HG02938 (cell line): ENCODE measurements around the gene FBLIM1.

Source experiments
- ATAC-seq: cut with Tn5 transposase; IDR thresholded peaks from one replicate; pipeline ENCODE4 v1.9.1; 2021; ENCODE audit warnings: mild to moderate bottlenecking, moderate library complexity; ENCODE audit not compliant: unreplicated experiment

Gene FBLIM1

DNA sequence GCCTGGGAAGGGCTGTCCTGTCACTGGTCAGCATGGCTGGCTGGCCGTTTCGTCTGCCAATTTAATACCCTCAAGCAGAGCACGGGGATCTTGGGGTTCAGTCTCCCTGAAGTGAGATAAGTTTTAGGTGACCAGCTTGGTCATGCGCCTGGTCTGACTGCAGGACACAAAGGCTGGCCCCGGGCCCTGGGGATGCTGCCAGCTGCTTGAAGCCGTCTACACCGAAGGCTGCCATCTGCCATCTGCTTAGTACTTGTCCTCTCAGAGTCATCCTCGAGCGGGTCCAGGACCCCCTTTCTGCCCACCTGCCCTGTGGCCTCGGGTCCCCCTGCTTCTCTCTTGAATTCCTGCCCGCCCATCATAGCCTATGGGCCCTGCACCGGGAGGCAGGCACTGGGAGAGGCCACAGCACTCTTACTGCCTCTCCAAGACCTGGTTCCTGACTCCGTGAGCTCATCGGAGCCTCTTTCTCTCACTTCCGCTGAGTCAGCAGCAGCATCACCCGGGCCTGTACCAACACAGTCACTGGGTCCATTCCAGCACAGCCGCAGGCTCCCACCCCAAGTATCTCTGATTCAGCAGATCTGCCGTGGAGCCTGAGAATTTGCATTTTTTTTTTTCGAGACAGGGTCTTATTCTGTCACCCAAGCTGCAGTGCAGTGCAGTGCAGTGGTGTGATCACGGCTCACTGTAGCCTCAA lies 7.0 kb downstream of the FBLIM1 start:
- ATAC-seq: no peak

DNA sequence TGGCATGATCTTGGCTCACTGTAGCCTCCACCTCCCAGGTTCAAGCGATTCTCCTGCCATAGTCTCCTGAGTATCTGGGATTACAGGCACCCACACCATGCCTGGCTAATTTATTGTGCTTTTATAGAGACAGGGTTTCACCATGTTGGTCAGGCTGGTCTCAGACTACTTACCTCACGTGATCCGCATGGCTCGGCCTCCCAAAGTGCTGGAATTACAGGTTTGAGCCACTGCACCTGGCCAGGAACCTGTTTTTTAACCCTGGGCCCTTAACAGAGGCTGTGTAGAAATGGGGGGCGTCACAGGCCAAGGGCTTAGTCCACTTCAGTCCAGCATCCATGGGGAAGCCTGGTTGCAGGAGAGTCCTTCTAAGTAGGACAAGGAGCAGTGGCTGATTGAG lies 9.3 kb downstream of the FBLIM1 start:
- no peak for ATAC-seq

GRCh38 chr1:15768388-15768787 lies 9.8 kb downstream of the FBLIM1 start:
- ATAC-seq: no peak

DNA sequence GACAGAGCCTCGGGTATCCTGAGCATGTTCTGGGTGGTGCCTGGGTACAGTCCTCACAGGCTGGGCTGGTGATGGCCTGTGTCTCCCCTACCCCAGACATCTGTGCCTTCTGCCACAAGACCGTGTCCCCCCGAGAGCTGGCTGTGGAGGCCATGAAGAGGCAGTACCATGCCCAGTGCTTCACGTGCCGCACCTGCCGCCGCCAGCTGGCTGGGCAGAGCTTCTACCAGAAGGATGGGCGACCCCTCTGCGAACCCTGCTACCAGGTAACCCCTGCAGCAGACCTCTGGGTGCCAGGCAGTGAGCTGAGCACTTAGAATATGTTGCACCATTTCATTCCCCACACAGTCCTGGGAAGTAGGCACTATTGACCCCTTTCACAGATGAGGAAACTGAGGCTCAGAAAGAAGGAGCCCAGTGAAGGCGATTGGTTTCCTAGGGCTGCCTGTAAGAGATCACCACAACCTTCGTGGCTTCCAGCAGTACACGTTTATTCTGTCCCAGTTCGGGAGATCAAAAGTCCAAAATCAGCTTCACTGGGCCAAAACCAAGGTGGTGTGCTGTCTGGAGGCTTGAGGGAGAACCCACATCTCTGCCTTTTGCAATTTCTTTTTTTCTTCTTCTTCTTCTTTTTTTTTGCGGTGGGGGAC lies 11.8 kb downstream of the FBLIM1 start:
- ATAC-seq: no peak

GRCh38 chr1:15771836-15772515 lies 13.4 kb downstream of the FBLIM1 start:
- no peak for ATAC-seq

DNA sequence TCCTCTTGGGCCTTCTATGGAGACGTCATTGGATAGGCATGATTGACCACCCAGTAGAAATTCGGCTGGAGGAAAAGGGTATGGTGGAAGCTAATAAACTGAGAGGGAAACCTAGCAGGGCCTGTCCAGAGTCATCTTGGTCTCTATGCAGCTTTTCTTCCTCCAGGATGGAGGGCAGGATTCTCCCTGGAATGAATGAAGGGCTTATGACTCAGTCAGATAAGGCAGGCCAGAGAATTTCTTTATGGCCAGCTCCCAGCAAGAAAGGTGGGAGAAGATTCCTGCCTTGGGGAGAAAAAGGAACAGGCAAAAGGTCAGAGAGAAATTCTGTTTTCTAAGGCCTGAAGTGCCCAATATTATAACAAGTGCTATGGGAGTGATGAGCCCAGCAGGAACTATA lies 17.1 kb downstream of the FBLIM1 start:
- no peak for ATAC-seq

DNA sequence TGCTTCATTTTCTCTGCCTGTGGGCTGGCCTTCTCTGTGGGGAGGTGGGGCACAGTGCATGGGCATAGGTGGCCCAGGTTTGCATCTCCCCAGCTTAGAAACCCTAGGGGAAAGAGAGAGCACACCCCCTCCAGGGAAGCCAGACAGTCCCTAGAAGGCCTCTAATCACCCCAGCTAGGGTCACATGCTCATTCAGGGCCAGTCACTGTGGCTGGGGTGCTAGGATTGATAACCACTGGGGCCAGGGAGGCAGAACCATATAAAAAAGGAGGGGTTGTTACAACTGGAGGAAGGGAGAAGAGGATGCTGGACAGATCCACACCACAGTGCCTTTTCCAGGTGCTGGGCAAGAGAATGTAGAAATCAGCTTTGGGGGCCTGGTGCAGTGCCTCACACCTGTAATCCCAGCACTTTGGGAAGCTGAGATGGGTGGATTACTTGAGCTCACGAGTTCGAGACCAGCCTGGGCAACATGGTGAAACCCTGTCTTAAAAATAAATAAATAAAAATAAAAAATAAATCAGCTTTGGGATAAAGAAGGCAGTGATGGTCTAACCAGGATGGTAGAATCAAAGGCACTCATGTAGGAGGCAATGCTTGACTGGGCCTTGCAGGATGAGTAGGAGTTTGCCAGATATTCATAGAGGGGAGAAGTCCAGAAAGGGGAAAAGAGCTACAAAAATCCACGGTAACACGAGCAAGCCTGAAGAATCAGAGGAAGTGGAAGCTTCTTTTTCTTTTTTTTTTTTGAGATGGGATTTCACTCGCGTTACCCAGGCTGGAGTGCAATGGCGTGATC lies 19.5 kb downstream of the FBLIM1 start:
- ATAC-seq: no peak

GRCh38 chr1:15785683-15786082 lies 27.1 kb downstream of the FBLIM1 start:
- no peak for ATAC-seq

GRCh38 chr1:15786581-15786980 lies 28.0 kb downstream of the FBLIM1 start:
- no peak for ATAC-seq

DNA sequence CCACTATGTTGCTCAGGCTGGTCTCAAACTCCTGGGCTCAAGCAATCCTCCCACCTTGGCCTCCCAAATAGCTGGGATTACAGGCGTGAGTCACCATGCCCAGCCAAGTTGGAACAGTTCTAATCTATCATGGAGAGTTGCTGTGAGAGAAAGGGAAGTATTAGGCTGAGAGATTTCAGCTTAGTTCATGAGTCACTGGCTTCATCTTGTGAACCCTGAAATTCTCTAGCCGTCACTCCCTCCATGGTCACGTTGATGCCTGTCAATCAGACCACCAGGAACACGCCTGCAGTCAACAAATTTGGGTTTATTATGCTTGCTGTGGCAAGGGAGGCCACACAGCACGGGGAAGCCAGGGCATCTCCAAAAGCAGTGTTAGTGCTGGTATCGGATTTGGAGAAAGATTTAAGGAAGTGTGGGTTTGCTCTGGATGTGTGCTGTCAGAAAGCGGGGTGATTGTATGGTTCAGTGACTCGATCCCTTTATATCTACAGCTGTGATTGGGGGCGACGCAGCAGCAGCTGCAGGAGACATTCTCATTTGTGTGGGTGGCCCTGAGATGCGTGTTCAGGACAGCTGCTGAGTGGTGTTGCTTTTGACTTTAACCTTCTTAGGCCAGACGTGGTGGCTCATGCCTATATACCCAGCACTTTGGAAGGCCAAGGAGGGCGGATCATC lies 30.2 kb downstream of the FBLIM1 start:
- ATAC-seq: no peak

DNA sequence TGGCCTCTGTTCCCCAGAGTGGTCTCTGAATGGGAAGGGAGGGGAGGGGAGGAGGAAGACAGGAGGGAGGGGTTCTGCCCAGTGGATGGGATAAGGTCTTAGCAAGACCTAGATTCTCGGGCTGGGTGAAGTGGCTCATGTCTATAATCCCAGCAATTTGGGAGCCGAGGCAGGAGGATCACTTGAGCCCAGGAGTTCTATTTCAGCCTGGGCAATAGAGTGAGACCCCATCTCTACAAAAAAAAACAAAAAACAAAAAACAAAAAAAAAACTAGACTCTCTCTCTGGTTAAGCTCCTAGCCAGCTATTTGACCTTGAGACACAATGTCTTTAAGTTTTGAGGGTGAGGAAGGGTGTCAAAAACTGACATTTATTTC lies 37.5 kb downstream of the FBLIM1 start:
- no peak for ATAC-seq

GRCh38 chr1:15797614-15798390 lies 39.2 kb downstream of the FBLIM1 start:
- no peak for ATAC-seq

- ATAC-seq: no peak
Measured at GRCh38 chr1:15799004-15799867, 40.6 kb downstream of the FBLIM1 start.

DNA sequence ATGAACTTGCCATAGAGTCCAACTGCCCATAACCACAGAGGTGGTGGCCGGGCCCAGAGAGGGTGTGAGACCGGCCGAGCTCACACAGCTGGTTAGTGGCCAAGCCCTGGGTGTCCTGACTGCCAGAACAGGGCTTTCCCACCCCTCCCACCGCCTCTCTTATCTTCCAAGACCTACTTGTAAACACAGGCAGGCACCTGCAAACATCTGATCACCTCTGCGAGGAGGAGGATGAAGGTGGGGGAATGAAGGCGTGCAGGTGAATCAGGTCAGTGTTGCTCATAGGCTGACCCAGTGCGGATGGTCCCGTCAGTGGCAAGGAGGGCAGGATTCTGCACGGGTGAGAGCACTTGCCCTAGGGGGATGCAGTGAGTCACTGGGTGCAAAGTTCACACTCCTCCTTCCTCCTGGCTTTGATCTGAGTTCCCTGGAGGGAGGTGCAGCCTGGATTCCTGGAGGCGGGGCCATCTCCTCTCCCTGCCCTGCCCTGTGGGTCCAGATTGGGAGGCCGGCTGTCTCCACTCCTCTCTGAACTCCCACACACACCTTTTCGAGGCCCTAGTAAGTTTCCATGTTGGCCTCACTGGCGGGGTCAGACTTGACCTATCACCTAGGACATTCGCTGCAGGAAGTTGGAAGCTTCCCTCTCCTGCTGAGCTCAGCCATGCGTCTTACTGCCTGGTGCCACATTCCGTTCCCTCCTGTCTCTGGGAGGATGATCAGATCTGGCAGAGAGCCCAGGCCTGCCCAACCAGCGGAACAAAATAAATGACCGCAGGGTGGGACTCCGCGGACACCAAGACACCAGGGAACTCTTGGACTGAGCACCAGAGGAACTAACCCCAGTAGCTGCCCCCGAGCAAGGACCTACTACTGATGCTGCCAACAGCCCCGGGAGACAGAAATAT lies 41.6 kb downstream of the FBLIM1 start:
- no peak for ATAC-seq

GRCh38 chr1:15802234-15802965 lies 43.8 kb downstream of the FBLIM1 start:
- ATAC-seq: no peak

DNA sequence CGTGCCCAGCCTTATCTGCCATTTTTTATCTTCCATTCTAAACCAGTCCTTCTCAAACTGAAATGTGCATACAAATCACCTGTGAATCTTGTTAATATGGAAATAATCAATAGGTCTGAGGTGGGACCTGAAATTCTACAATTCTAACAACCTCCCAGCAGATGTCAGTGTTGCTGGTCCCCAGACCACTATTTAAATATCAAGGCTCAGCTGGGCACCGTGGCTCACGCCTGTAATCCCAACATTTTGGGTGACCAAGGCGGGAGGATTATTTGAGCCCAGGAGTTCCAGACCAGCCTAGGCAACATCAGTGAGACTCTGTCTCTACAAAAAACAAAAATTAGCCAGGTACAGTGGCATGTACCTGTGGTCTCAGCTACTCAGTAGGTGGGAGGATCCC lies 44.8 kb downstream of the FBLIM1 start:
- ATAC-seq: no peak

GRCh38 chr1:15804060-15804459 lies 45.5 kb downstream of the FBLIM1 start:
- no peak for ATAC-seq
